ENCODE results near the gene KCNH2. TPM values are rescaled to one million over a fixed set of nuclear protein-coding genes. Genes with fewer than 3 reads are reported as not detected.
A peak's percentile ranks its signal among the peaks of the same experiment; 100 is the strongest.

Gene KCNH2
- total RNA-seq, 4 donors from 2014 or later = 29.8 to 71.7 (median 42.5) TPM

- H3K27ac ChIP-seq (replicated peaks in 1 of 4) = peak overlapping the region; percentile 54 to 73 (median 72)
- H3K4me1 ChIP-seq = peaks cover 23 to 40% (median 37%) of the 10 kb centered on the region in 4 donors
These were observed 73.9 kb downstream of the KCNH2 start for GRCh38 chr7:150904011-150904909.

GRCh38 chr7:150903606-150904005 is 74.5 kb downstream of the KCNH2 start:
- H3K4me3 ChIP-seq = no peak overlapping the region
- no peak for TF ChIP-seq CTCF (IDR thresholded peaks at IDR 0.05)
- TF ChIP-seq EP300 (IDR thresholded peaks at IDR 0.05) = no peak
- peak; percentile 30 to 36 for TF ChIP-seq POLR2AphosphoS5 (IDR thresholded peaks at IDR 0.05)
- TF ChIP-seq POLR2A (IDR thresholded peaks at IDR 0.05; ENCODE audit: low read depth) = no peak
- WGBS = 36% methylated on average over 12 of the region's 12 CpGs
- H3K36me3 ChIP-seq = no peaks in the 10 kb centered on the region
- H3K9me3 ChIP-seq = no peaks in the 10 kb centered on the region
- H3K27me3 ChIP-seq = no peaks in the 10 kb centered on the region
- intact Hi-C loops (cut with DNase I) = loop anchor here (5.0 kb wide), 1 partner anchor 54 kb away; no protein-coding TSS in a partner anchor
- peak overlapping the region; percentile 54 to 73 (median 72) for H3K27ac ChIP-seq (replicated peaks in 1 of 4)
- peaks cover 23 to 43% (median 40%) of the 10 kb centered on the region in 4 donors for H3K4me1 ChIP-seq
- peak; percentile 86 for DNase-seq (ENCODE audit: extremely low spot score)

More at GRCh38 chr7:150904011-150904909, 73.9 kb downstream of the KCNH2 start:
- DNase-seq (ENCODE audit: extremely low spot score) = no peak
- no peaks in the 10 kb centered on the region for H3K27me3 ChIP-seq
- H3K36me3 ChIP-seq = no peaks in the 10 kb centered on the region
- no peak overlapping the region for H3K4me3 ChIP-seq
- 61% methylated on average over 6 of the region's 6 CpGs for WGBS
- H3K9me3 ChIP-seq = no peaks in the 10 kb centered on the region
- intact Hi-C loops (cut with DNase I) = loop anchor here (5.0 kb wide), 1 partner anchor 53 kb away; no protein-coding TSS in a partner anchor
- no peak for TF ChIP-seq CTCF (IDR thresholded peaks at IDR 0.05)
- no peak for TF ChIP-seq EP300 (IDR thresholded peaks at IDR 0.05)
- no peak for TF ChIP-seq POLR2AphosphoS5 (IDR thresholded peaks at IDR 0.05)
- no peak for TF ChIP-seq POLR2A (IDR thresholded peaks at IDR 0.05; ENCODE audit: low read depth)

GRCh38 chr7:150902078-150903033 is 75.8 kb downstream of the KCNH2 start:
- peak overlapping the region; percentile 54 to 73 (median 72) for H3K27ac ChIP-seq (replicated peaks in 1 of 4)
- intact Hi-C loops (cut with DNase I) = loop anchor here (5.0 kb wide), 1 partner anchor 55 kb away; no protein-coding TSS in a partner anchor
- H3K9me3 ChIP-seq = no peaks in the 10 kb centered on the region
- 72% methylated on average over 14 of the region's 14 CpGs for WGBS
- H3K27me3 ChIP-seq = peaks cover 0 to 10% (median 0%) of the 10 kb centered on the region in 4 donors
- no peaks in the 10 kb centered on the region for H3K36me3 ChIP-seq
- peak; percentile 89 for DNase-seq (ENCODE audit: extremely low spot score)
- H3K4me1 ChIP-seq = peaks cover 23 to 50% (median 46%) of the 10 kb centered on the region in 4 donors
- H3K4me3 ChIP-seq = no peak overlapping the region
- TF ChIP-seq POLR2A (IDR thresholded peaks at IDR 0.05; ENCODE audit: low read depth) = no peak
- TF ChIP-seq EP300 (IDR thresholded peaks at IDR 0.05) = no peak
- TF ChIP-seq CTCF (IDR thresholded peaks at IDR 0.05) = no peak
- no peak for TF ChIP-seq POLR2AphosphoS5 (IDR thresholded peaks at IDR 0.05)

GRCh38 chr7:150901160-150902035 is 76.7 kb downstream of the KCNH2 start:
- peak overlapping the region in 3 of 4 donors; percentile 54 to 73 (median 72) for H3K27ac ChIP-seq (replicated peaks in 1 of 4)
- intact Hi-C loops (cut with DNase I) = loop anchor here (5.0 kb wide), 1 partner anchor 56 kb away; no protein-coding TSS in a partner anchor

More at GRCh38 chr7:150901160-150902035, 76.7 kb downstream of the KCNH2 start:
- Histone ChIP-seq H3K36me3 (no peaks in the 10 kb centered on the region), H3K9me3 (no peaks in the 10 kb centered on the region), H3K4me3 (no peak overlapping the region), H3K4me1 (peaks cover 23 to 50% (median 46%) of the 10 kb centered on the region in 4 donors), H3K27me3 (peaks cover 0 to 20% (median 0%) of the 10 kb centered on the region in 4 donors)
- TF ChIP-seq EP300 (IDR thresholded peaks at IDR 0.05) (no peak), POLR2AphosphoS5 (IDR thresholded peaks at IDR 0.05) (no peak), POLR2A (IDR thresholded peaks at IDR 0.05; ENCODE audit: low read depth) (no peak), CTCF (IDR thresholded peaks at IDR 0.05) (no peak)
- 41% methylated on average over 12 of the region's 15 CpGs for WGBS
- DNase-seq (ENCODE audit: extremely low spot score) = no peak
